A673 (cell line): ENCODE measurements around the gene C1QB. TPM values are rescaled to one million over a fixed set of nuclear protein-coding genes. Genes with fewer than 3 reads are reported as not detected.

Experiments used
- BruUV-seq: library from RNA; stranded (reverse); fragments of 400-500 nt; replicated peaks from 2 replicates; lab custom pipeline; 2021; lab: Mats Ljungman, UMichigan
- CTCF ChIA-PET: fragments of 300-600 bp; sonication (Branson Sonifier 250); formaldehyde crosslinking; loops from one replicate; lab custom pipeline; 2022; ENCODE audit warnings: antibody characterized with exemption; lab: Charles Lee
- POLR2A ChIA-PET: fragments of 300-600 bp; sonication (Branson Sonifier 250); formaldehyde crosslinking; loops from one replicate; lab custom pipeline; 2022; ENCODE audit warnings: antibody characterized with exemption; ENCODE audit not compliant: low non-redundant PET; lab: Charles Lee
- DNase-seq: peaks from one replicate; pipeline ENCODE4 v3.0.0-alpha.2; 2015; ENCODE audit warnings: low spot score
- H3K27ac ChIP-seq: fragments of 200-600 bp; sonication (generic); 2 replicates; pipeline ENCODE4 v1.5.1; 2016; ENCODE audit warnings: mixed run types, low read depth, mild to moderate bottlenecking, mixed read lengths, antibody characterized with exemption, low read length; ENCODE audit not compliant: poor library complexity, severe bottlenecking
- H3K27me3 ChIP-seq: fragments of 200-600 bp; sonication (generic); replicated peaks from 2 replicates; pipeline ENCODE4 v1.6.1; 2017; ENCODE audit warnings: mixed run types, low read depth, mild to moderate bottlenecking, mixed read lengths, antibody characterized with exemption, low read length; ENCODE audit not compliant: insufficient read depth, poor library complexity
- H3K36me3 ChIP-seq: fragments of 200-600 bp; sonication (generic); 2 replicates; pipeline ENCODE4 v1.6.1; 2016; ENCODE audit warnings: mixed run types, mild to moderate bottlenecking, mixed read lengths, antibody characterized with exemption, low read length; ENCODE audit not compliant: insufficient read depth, poor library complexity, severe bottlenecking
- H3K4me1 ChIP-seq: fragments of 200-600 bp; sonication (generic); 2 replicates; pipeline ENCODE4 v1.6.1; 2017; ENCODE audit warnings: mixed run types, mild to moderate bottlenecking, mixed read lengths, antibody characterized with exemption, low read length; ENCODE audit not compliant: insufficient read depth, poor library complexity, severe bottlenecking
- H3K4me3 ChIP-seq: fragments of 200-600 bp; sonication (generic); 2 replicates; pipeline ENCODE4 v1.5.1; 2016; ENCODE audit warnings: low read depth, mixed run types, mild to moderate bottlenecking, mixed read lengths, low read length; ENCODE audit not compliant: poor library complexity, severe bottlenecking
- H3K9me3 ChIP-seq: fragments of 200-600 bp; sonication (generic); 2 replicates; pipeline ENCODE4 v1.6.1; 2016; ENCODE audit warnings: mixed run types, low read depth, mild to moderate bottlenecking, mixed read lengths, antibody characterized with exemption, low read length; ENCODE audit not compliant: poor library complexity, severe bottlenecking
- EZH2 ChIP-seq: fragments of 200-600 bp; sonication (generic); IDR thresholded peaks from 2 replicates; pipeline ENCODE4 v1.6.1; 2017; ENCODE audit warnings: borderline replicate concordance, low read depth, mild to moderate bottlenecking, mixed read lengths, antibody characterized with exemption, low read length; ENCODE audit not compliant: poor library complexity, severe bottlenecking
- intact Hi-C: fragments of 100-400 bp; cut with micrococcal nuclease; formaldehyde crosslinking; loops from one replicate; pipeline ENCODE4 v1.10.0; 2022; ENCODE audit not compliant: unreplicated experiment
- total RNA-seq: library from RNA; stranded (reverse); gene quantifications from 2 replicates; pipeline ENCODE4 v1.2.3, GENCODE V29; 2021
- TF ChIP-seq, protein P1 (sequence below): fragments of 300-800, 200-600 bp; sonication (generic); conservative IDR thresholded peaks from 2 replicates; pipeline ENCODE4 v1.5.1; 2017; ENCODE audit warnings: low read depth, mild to moderate bottlenecking, antibody characterized with exemption, low read length, moderate library complexity, mixed read lengths

Gene C1QB
- total RNA-seq, 1 experiment from 2014 or later: not detected

DNA sequence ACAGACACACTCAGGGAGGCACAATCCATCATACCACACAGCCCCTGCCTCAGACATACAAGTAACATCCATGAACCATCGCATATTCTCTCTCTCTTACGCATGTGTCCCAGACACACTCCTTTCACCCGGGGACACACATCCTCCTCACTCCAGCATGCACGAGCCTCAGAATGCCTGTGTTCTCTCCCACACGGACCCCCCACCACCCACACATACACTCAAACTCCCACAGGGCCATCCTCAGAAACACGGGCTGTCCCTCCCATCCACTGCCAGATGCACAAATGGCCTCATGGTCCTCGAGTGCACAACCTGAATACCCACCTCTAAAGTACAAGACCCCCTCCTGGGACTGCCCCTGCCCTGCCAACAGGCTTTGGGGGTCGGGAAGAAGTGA lies 11.8 kb upstream of the C1QB start:
- ChIA-PET CTCF (interaction anchor here (0.5 to 1.8 kb wide), 2 partner anchors 8 to 220 kb away, joined by 10 to 11 read pairs; no protein-coding TSS in a partner anchor), POLR2A (no interaction called here)
- BruUV-seq: no TSS peak
- H3K36me3 ChIP-seq: no peaks in the 10 kb centered on the region
- no peak overlapping the region for H3K4me3 ChIP-seq
- DNase-seq: no peak
- TF ChIP-seq EZH2: no peak
- TF ChIP-seq, protein P1, sequence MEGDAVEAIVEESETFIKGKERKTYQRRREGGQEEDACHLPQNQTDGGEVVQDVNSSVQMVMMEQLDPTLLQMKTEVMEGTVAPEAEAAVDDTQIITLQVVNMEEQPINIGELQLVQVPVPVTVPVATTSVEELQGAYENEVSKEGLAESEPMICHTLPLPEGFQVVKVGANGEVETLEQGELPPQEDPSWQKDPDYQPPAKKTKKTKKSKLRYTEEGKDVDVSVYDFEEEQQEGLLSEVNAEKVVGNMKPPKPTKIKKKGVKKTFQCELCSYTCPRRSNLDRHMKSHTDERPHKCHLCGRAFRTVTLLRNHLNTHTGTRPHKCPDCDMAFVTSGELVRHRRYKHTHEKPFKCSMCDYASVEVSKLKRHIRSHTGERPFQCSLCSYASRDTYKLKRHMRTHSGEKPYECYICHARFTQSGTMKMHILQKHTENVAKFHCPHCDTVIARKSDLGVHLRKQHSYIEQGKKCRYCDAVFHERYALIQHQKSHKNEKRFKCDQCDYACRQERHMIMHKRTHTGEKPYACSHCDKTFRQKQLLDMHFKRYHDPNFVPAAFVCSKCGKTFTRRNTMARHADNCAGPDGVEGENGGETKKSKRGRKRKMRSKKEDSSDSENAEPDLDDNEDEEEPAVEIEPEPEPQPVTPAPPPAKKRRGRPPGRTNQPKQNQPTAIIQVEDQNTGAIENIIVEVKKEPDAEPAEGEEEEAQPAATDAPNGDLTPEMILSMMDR: no peak
- H3K9me3 ChIP-seq: no peaks in the 10 kb centered on the region
- intact Hi-C loops: loop anchor here (10.0 kb wide), 1 partner anchor 526 kb away; no protein-coding TSS in a partner anchor
- peaks cover 6% of the 10 kb centered on the region for H3K27me3 ChIP-seq
- no peak overlapping the region for H3K27ac ChIP-seq
- no peaks in the 10 kb centered on the region for H3K4me1 ChIP-seq

DNA sequence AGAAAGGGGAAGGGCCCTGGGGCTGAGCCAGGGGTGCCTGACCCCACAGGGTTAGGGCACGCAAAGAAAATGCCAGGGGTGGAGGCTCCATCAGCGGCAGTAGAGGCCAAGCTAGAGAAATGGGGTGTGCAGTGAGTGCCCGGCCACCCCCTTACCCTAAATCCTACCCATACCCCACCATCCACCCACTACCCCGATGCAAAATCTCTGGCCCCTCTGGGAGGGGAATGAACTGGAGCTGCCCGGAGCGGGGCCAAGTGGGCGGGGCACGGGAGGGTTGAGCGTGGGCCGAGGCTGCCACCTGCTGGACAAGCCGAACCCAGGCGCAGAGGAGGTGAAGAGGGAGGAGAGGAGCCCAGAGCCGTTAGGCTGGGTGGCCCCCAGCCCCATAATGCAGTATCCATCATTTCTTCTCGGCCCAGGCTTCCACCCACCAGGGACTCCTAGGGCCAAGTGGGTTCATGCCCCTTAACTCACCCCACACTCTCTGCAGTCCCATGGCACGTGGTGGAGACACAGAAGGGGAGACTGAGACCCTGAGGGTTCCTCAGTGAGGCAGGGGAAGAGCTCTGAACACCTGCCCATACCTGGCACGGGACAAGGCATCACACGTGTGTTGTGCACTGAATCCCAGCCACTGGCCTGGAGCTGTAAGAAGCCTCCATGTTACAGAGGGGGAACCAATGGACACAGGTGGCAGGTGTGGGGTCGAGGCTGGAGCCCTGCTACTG lies 11.0 kb upstream of the C1QB start:
- H3K27me3 ChIP-seq: no peaks in the 10 kb centered on the region
- no peaks in the 10 kb centered on the region for H3K36me3 ChIP-seq
- H3K27ac ChIP-seq: no peak overlapping the region
- ChIA-PET CTCF (interaction anchor here (0.5 to 1.8 kb wide), 2 partner anchors 9 to 221 kb away, joined by 10 to 11 read pairs; no protein-coding TSS in a partner anchor), POLR2A (no interaction called here)
- H3K4me1 ChIP-seq: no peaks in the 10 kb centered on the region
- TF ChIP-seq, protein P1: peak; percentile 90
- TF ChIP-seq EZH2: no peak
- no peaks in the 10 kb centered on the region for H3K9me3 ChIP-seq
- intact Hi-C loops: loop anchor here (1.0 to 10.0 kb wide), 2 partner anchors 222 to 527 kb away; no protein-coding TSS in a partner anchor
- no peak overlapping the region for H3K4me3 ChIP-seq
- BruUV-seq: no TSS peak
- peak; percentile 76 for DNase-seq

DNA sequence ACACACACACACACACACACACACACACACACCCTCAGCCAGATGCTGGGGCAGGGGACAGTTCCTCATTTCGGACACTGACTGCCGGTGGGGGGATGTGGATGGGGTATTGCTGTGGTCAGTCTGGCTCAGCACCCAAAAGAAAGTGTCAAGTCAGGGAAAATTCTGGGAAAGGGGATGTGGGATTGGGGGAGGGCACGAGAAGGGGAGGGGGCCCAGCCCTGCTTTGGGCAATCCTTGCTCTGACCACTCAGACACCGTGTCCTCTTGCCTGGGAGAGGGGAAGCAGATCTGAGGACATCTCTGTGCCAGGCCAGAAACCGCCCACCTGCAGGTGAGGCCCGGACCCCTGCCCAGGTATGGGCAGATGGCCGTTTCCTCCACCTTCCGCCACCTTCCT lies 9.7 kb upstream of the C1QB start, which contains the start of gene C1QC:
C1QC (plus strand) TSS at position 253 of the 400 bp plus-strand sequence. CDS start 391 bp downstream, outside the sequence.
- no peak for DNase-seq
- intact Hi-C loops: loop anchor here (10.0 kb wide), 1 partner anchor 529 kb away; no protein-coding TSS in a partner anchor
- H3K9me3 ChIP-seq: no peaks in the 10 kb centered on the region
- no peak within 1 kb of the TSS for H3K4me3 ChIP-seq
- TF ChIP-seq, protein P1: no peak
- no peak for TF ChIP-seq EZH2
- ChIA-PET POLR2A (no interaction called here), CTCF (no interaction called here)
- no peak within 1 kb of the TSS for H3K27ac ChIP-seq
- H3K27me3 ChIP-seq: no peaks in the 10 kb centered on the region
- BruUV-seq: no TSS peak
- no peaks in the 10 kb centered on the region for H3K36me3 ChIP-seq
- H3K4me1 ChIP-seq: no peaks in the 10 kb centered on the region
